Measurements from ENCODE around the gene EXOC5.
"Not testable (repeated sequence)": the region's sequence is repeated elsewhere in the genome, so short reads cannot be mapped to it uniquely, and the experiment has no call there.

GRCh38 chr14:57258221-57258620, 10.5 kb downstream of the EXOC5 start:
- not testable (repeated sequence) for TF ChIP-seq CTCF, POLR2A (IDR thresholded peaks at IDR 0.05)

All from uterus (tissue), 2 donors.